B cell (primary cell): Measurements from ENCODE around the gene TMSB15A.

Source experiments
- CTCF ChIP-seq: fragments of 200-600 bp; IDR thresholded peaks from one replicate; pipeline ENCODE4 v1.8.0; 2022; ENCODE audit warnings: antibody characterized with exemption, mild to moderate bottlenecking
- EZH2 ChIP-seq: IDR thresholded peaks from 2 replicates; pipeline ENCODE4 v1.6.1; 2012; ENCODE audit warnings: borderline replicate concordance, low read depth, mild to moderate bottlenecking, moderate library complexity, low read length; ENCODE audit not compliant: insufficient read depth, poor library complexity, severe bottlenecking

GRCh38 chrX:102515975-102516941, at the start of gene TMSB15A:
- TF ChIP-seq CTCF (no peak), EZH2 (no peak)
